Activated CD4-positive, alpha-beta T cell treated with anti-CD3 and anti-CD28 coated beads for 4 hours (primary cell): ENCODE measurements around the gene ASB18.
"Not testable (repeated sequence)": the region's sequence is repeated elsewhere in the genome, so short reads cannot be mapped to it uniquely, and the experiment has no call there.

Experiments
- DNase-seq, 2 donors: peaks; one replicate each; pipeline ENCODE4 v3.0.0-alpha.2; 2020

The ASB18 gene

GRCh38 chr2:236282406-236282805 lies 18.2 kb upstream of the ASB18 start:
- no peak for DNase-seq

GRCh38 chr2:236281423-236281822 lies 17.2 kb upstream of the ASB18 start:
- no peak for DNase-seq

- no peak for DNase-seq
These were observed 8.9 kb upstream of the ASB18 start for GRCh38 chr2:236273126-236273525.

GRCh38 chr2:236271851-236272250 lies 7.6 kb upstream of the ASB18 start:
- no peak for DNase-seq

GRCh38 chr2:236269876-236270275 lies 5.7 kb upstream of the ASB18 start:
- DNase-seq, result not testable (repeated sequence)

GRCh38 chr2:236265675-236266074 lies 1.5 kb upstream of the ASB18 start:
- no peak for DNase-seq

- no peak for DNase-seq
These were observed 2.0 kb downstream of the ASB18 start for GRCh38 chr2:236262238-236262637.

GRCh38 chr2:236261452-236261851 lies 2.8 kb downstream of the ASB18 start:
- no peak for DNase-seq

GRCh38 chr2:236259371-236259770 lies 4.8 kb downstream of the ASB18 start:
- DNase-seq, result no peak

- no peak for DNase-seq
These were observed 6.6 kb downstream of the ASB18 start for GRCh38 chr2:236257575-236257974.

GRCh38 chr2:236257136-236257535 lies 7.1 kb downstream of the ASB18 start:
- DNase-seq, result no peak

- DNase-seq, result no peak
These were observed 7.7 kb downstream of the ASB18 start for GRCh38 chr2:236256366-236256985.

GRCh38 chr2:236254674-236255073 lies 9.5 kb downstream of the ASB18 start:
- no peak for DNase-seq

- DNase-seq, result no peak
These were observed 10.2 kb downstream of the ASB18 start for GRCh38 chr2:236254001-236254400.

- DNase-seq, result no peak
These were observed 11.6 kb downstream of the ASB18 start for GRCh38 chr2:236252602-236253001.

- no peak for DNase-seq
These were observed 13.2 kb downstream of the ASB18 start for GRCh38 chr2:236250909-236251579.

GRCh38 chr2:236250286-236250685 lies 13.9 kb downstream of the ASB18 start:
- no peak for DNase-seq

GRCh38 chr2:236249066-236249465 lies 15.1 kb downstream of the ASB18 start:
- DNase-seq, result no peak

GRCh38 chr2:236246711-236247246 lies 17.4 kb downstream of the ASB18 start:
- no peak for DNase-seq

GRCh38 chr2:236244256-236244655 lies 19.9 kb downstream of the ASB18 start:
- DNase-seq, result no peak

GRCh38 chr2:236242057-236242495 lies 22.1 kb downstream of the ASB18 start:
- no peak for DNase-seq

GRCh38 chr2:236241181-236242056 lies 22.8 kb downstream of the ASB18 start:
- no peak for DNase-seq

GRCh38 chr2:236240228-236240990 lies 23.8 kb downstream of the ASB18 start:
- no peak for DNase-seq
